22Rv1 (cell line): ENCODE data around the gene FOXP1.

Experiments
- H3K27ac ChIP-seq: fragments of 450-650 bp; 2 replicates; pipeline ENCODE4 v1.5.1; 2017
- ZFX ChIP-seq: fragments of 450-650 bp; IDR thresholded peaks from 2 replicates; pipeline ENCODE4 v1.6.1; 2017; ENCODE audit warnings: antibody characterized with exemption, borderline replicate concordance
- TF ChIP-seq, protein P1 (sequence below): fragments of 450-650 bp; IDR thresholded peaks from 2 replicates; pipeline ENCODE4 v1.5.1; 2017; ENCODE audit warnings: mild to moderate bottlenecking

FOXP1 gene

DNA sequence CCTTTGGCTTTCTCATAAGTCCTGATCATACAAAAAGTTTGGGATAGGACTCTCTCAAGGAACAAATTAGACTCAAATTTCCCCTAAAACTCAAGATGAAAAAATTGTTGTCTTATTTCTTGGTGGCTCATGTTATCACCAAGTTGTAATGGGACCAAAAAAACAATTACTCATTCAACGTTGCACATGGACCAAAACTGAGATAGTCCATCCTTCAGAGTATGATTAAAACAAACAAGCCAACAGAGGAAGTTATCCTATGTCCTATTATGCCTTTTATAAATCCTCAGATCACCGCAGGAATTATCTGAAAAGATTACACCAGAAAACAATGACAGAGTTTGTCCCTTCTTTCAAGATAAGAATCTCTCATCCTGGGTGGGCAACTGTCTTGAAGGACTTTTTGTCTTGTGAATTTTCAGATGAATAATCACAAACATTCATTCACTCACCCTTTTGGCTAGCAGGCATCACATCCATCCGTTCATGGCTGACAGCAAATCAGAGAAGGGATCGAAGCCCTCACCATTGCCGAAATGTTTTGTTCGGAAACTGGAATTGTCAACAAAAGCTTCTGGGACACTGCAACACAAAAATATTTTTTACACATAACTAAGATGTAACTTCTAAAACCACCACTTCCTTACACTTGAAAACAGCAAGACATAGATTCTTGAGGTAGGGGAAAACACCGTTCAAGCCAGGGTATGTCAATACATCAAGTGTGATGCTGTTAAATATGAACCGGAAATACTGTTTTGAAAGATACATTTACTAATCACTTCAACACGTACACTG lies 90.4 kb downstream of the FOXP1 start:
- TF ChIP-seq, protein P1, sequence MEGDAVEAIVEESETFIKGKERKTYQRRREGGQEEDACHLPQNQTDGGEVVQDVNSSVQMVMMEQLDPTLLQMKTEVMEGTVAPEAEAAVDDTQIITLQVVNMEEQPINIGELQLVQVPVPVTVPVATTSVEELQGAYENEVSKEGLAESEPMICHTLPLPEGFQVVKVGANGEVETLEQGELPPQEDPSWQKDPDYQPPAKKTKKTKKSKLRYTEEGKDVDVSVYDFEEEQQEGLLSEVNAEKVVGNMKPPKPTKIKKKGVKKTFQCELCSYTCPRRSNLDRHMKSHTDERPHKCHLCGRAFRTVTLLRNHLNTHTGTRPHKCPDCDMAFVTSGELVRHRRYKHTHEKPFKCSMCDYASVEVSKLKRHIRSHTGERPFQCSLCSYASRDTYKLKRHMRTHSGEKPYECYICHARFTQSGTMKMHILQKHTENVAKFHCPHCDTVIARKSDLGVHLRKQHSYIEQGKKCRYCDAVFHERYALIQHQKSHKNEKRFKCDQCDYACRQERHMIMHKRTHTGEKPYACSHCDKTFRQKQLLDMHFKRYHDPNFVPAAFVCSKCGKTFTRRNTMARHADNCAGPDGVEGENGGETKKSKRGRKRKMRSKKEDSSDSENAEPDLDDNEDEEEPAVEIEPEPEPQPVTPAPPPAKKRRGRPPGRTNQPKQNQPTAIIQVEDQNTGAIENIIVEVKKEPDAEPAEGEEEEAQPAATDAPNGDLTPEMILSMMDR: no peak
- no peak overlapping the region for H3K27ac ChIP-seq

DNA sequence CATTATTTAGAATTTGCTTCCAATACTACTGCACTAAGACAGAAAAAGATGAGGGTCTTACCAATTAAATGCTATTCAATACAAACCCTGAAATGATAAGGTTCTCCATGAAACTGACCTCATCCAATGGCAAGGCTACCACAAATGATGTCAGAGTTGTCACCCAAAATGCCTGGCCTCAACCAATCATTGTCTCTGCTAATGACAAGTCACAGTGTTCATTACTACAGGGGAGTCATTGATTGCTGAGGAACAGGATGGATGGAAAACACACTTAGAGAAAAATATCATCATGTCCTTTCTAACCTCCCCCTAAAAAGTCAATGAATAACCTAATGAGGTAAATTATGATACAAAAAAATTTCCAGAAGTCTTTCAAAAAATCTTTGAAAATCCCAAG lies 91.0 kb downstream of the FOXP1 start:
- H3K27ac ChIP-seq: no peak overlapping the region
- TF ChIP-seq, protein P1: no peak
- TF ChIP-seq ZFX: no peak

DNA sequence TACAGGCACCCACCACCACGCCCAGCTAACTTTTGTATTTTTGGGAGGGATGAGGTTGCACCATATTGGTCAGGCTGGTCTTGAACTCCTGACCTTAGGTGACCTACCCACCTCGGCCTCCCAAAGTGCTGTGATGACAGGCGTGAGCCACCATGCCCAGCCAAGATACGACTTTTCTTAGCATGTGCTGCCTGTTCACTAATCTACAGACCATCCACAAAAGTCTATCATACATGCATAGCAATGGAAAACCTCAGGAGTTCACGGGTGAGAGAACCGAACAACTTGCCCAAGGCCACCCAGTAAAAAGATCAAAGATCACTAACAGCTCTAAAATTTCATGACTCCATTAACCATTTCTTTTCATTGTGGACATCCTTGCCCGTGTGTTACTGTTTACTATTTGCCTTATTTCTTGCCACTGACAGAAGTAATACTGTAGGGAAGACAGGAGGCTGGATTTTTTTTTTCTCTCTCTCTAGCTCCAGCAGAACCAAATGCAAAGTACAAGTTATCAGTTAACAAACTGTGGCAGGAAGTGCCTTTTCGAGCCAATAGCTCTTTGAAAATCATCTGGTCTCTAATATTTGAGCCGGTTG lies 92.3 kb downstream of the FOXP1 start:
- no peak overlapping the region for H3K27ac ChIP-seq
- no peak for TF ChIP-seq ZFX
- TF ChIP-seq, protein P1: no peak

DNA sequence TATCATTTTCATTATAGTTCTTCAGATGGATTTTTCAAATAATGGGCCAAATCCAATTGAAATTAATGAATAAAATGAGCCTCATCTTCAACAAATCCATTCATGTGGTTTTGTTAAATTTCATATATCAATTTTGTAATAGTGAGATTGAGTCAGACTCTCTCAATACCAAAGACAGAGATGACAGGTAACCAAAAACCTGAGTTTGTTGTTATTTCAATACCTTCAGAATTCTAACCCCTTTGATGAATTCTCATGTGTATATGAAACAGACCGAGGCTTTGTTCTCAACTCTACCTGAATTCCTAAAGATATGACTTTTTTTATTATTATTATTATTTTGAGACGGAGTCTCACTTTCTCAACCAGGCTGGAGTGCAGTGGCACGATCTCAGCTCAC lies 92.8 kb downstream of the FOXP1 start:
- TF ChIP-seq, protein P1: no peak
- no peak for TF ChIP-seq ZFX
- H3K27ac ChIP-seq: no peak overlapping the region

DNA sequence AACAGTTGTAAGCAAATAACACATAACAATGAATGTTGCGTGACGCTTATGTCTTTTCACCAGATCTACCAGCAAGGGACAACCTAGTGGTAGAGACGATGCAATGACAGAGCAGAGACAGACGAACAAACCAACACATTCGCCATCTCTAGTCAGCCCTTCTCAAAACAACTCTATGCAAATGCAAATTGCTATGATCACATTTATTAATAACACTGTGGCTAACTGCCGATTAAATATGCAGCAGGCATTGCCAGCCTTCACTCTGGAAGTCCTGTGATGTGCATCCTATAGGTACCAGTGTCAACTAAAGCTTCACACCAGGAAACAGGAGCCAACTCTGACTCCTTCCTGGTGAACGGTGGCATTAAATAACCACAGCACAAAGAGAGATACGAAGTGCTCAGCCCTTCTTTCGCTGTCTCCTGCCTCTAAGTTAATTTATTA lies 94.2 kb downstream of the FOXP1 start:
- no peak for TF ChIP-seq ZFX
- TF ChIP-seq, protein P1: no peak

DNA sequence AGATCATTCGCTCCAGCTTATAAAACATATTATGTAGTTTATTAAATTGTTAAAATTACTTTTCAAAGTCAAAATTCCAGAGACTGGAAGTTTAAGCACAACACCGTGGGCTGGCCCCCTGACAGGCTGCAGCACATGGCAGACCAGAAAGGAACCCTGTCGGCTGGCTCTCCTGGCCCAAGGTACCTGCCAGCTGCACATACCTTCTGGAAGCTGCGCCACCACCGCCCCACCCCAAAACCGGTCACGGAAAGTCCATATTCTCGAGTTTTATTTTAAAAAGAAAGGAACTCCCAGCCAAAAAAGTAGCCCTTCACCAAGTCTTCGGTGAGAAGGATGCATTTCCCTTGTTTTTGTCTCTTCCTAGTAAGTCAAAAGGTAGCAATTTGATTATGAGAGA lies 94.6 kb downstream of the FOXP1 start:
- no peak for TF ChIP-seq ZFX
- TF ChIP-seq, protein P1: no peak
- no peak overlapping the region for H3K27ac ChIP-seq

More for the DNA sequence above, 94.2 kb downstream of the FOXP1 start:
- no peak overlapping the region for H3K27ac ChIP-seq

DNA sequence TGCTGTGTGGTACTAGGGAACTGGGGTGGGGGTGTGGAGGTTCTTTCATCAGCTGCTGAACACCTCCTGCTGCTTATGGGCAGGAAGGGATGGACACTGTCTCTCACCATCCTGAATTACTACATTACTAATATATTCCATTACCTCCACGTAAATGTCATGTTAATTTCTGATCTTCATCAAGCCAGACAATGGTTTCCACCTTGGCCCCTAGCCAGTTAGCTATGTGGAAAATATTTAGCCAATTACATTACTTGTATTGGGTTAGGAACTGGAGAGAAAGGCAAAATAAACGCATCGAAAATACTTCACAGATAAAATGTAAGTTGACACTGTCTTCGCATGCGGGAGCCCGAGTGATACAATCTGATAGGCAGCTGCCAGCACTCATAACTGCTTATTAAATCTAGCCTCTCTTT lies 95.1 kb downstream of the FOXP1 start:
- TF ChIP-seq ZFX: no peak
- TF ChIP-seq, protein P1: no peak
- H3K27ac ChIP-seq: no peak overlapping the region
